Neural progenitor cell (in vitro differentiated cells): Measurements from ENCODE around the gene IRF8.

ENCODE experiments used
- EZH2 ChIP-seq: fragments of 200-600 bp; sonication (generic); IDR thresholded peaks from 2 replicates; pipeline ENCODE4 v1.6.1; 2017; ENCODE audit warnings: antibody characterized with exemption, mild to moderate bottlenecking, moderate library complexity
- TF ChIP-seq, protein P1 (sequence below): fragments of 200-600 bp; sonication (generic); IDR thresholded peaks from 2 replicates; pipeline ENCODE4 v1.5.1; 2017; ENCODE audit warnings: antibody characterized with exemption, mild to moderate bottlenecking

DNA sequence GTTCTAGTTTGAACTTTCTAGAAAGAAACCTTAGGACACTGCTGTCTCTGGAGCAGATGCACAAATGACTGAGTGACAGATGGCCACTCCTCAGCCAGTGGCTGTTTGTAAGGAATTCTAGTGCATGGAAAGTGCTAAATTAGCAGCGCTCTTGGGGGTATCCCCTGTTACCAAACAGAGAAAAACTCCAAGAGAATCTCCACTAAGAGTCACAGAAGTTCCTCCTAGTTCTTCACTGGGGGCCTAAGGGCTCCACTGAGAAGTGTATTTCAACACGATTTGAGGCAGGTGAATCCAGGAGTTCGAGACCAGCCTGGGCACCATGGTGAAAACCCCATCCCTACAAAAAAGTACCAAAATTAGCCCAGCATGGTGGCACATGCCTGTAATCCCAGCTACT lies 18.1 kb upstream of the IRF8 start:
- TF ChIP-seq, protein P1, sequence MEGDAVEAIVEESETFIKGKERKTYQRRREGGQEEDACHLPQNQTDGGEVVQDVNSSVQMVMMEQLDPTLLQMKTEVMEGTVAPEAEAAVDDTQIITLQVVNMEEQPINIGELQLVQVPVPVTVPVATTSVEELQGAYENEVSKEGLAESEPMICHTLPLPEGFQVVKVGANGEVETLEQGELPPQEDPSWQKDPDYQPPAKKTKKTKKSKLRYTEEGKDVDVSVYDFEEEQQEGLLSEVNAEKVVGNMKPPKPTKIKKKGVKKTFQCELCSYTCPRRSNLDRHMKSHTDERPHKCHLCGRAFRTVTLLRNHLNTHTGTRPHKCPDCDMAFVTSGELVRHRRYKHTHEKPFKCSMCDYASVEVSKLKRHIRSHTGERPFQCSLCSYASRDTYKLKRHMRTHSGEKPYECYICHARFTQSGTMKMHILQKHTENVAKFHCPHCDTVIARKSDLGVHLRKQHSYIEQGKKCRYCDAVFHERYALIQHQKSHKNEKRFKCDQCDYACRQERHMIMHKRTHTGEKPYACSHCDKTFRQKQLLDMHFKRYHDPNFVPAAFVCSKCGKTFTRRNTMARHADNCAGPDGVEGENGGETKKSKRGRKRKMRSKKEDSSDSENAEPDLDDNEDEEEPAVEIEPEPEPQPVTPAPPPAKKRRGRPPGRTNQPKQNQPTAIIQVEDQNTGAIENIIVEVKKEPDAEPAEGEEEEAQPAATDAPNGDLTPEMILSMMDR = no peak
- TF ChIP-seq EZH2 = no peak
